GM23248 (cell line): ENCODE measurements around the gene PPDPF. TPM values are rescaled to one million over a fixed set of nuclear protein-coding genes. Genes with fewer than 3 reads are reported as not detected.

Source experiments
- DNase-seq: peaks from one replicate; pipeline ENCODE4 v3.0.0-alpha.2; 2015
- H2AFZ ChIP-seq: fragments of 200-600 bp; sonication (generic); 2 replicates; pipeline ENCODE4 v1.6.1; 2016; ENCODE audit warnings: antibody characterized with exemption
- H3F3A ChIP-seq: fragments of 200-600 bp; sonication (generic); 2 replicates; pipeline ENCODE4 v1.6.1; 2016; ENCODE audit warnings: mild to moderate bottlenecking, antibody characterized with exemption, mixed run types; ENCODE audit not compliant: insufficient read depth
- H3K27ac ChIP-seq: fragments of 200-600 bp; sonication (generic); 2 replicates; pipeline ENCODE4 v1.5.1; 2016; ENCODE audit warnings: mild to moderate bottlenecking
- H3K27me3 ChIP-seq: fragments of 200-600 bp; sonication (generic); replicated peaks from 2 replicates; pipeline ENCODE4 v1.6.1; 2016; ENCODE audit warnings: mild to moderate bottlenecking; ENCODE audit not compliant: insufficient read depth
- H3K36me3 ChIP-seq: fragments of 200-600 bp; sonication (generic); 2 replicates; pipeline ENCODE4 v1.6.1; 2016; ENCODE audit warnings: low read depth, mild to moderate bottlenecking
- H3K4me1 ChIP-seq: fragments of 200-600 bp; sonication (generic); 2 replicates; pipeline ENCODE4 v1.6.1; 2016; ENCODE audit warnings: mild to moderate bottlenecking; ENCODE audit not compliant: insufficient read depth
- H3K4me2 ChIP-seq: fragments of 200-600 bp; sonication (generic); one replicate; pipeline ENCODE4 v1.6.1; 2016; ENCODE audit warnings: mild to moderate bottlenecking; ENCODE audit not compliant: unreplicated experiment
- H3K4me3 ChIP-seq: fragments of 200-600 bp; sonication (generic); 2 replicates; pipeline ENCODE4 v1.5.1; 2016; ENCODE audit warnings: mild to moderate bottlenecking
- H3K79me2 ChIP-seq: fragments of 200-600 bp; sonication (generic); 2 replicates; pipeline ENCODE4 v1.6.1; 2016; ENCODE audit warnings: mild to moderate bottlenecking; ENCODE audit not compliant: insufficient read depth
- H3K9ac ChIP-seq: fragments of 200-600 bp; sonication (generic); 2 replicates; pipeline ENCODE4 v1.6.1; 2016; ENCODE audit warnings: mild to moderate bottlenecking
- H3K9me2 ChIP-seq: fragments of 200-600 bp; sonication (generic); 2 replicates; pipeline ENCODE4 v1.6.1; 2016; ENCODE audit warnings: mixed run types, mild to moderate bottlenecking, moderate library complexity; ENCODE audit not compliant: insufficient read depth
- H3K9me3 ChIP-seq: fragments of 200-600 bp; sonication (generic); one replicate; pipeline ENCODE4 v1.6.1; 2017; ENCODE audit warnings: low read depth
- H4K20me1 ChIP-seq: fragments of 200-600 bp; sonication (generic); 2 replicates; pipeline ENCODE4 v1.6.0; 2016; ENCODE audit not compliant: insufficient read depth
- EZH2 ChIP-seq: fragments of 200-600 bp; sonication (generic); IDR thresholded peaks from 2 replicates; pipeline ENCODE4 v1.6.1; 2018; ENCODE audit warnings: antibody characterized with exemption, mild to moderate bottlenecking; ENCODE audit not compliant: insufficient read depth, poor library complexity, severe bottlenecking
- EZH2phosphoT487 ChIP-seq: fragments of 200-600 bp; sonication (generic); IDR thresholded peaks from 2 replicates; pipeline ENCODE4 v1.6.1; 2018; ENCODE audit warnings: antibody characterized with exemption, moderate library complexity, mild to moderate bottlenecking, low read depth; ENCODE audit not compliant: insufficient read depth
- WGBS, 2 experiments: methylation state at CpG; one replicate each; pipeline ENCODE4 v1.1.6; 2015 to 2017; ENCODE audit warnings: low lambda C conversion rate in 2 of 2, low coverage in 1 of 2; ENCODE audit errors: missing lambda C conversion rate in 2 of 2; 5-methylcytosine and 5-hydroxymethylcytosine counted together
- in situ Hi-C: fragments of 300-500 bp; cut with MboI; formaldehyde crosslinking; loops from 2 replicates; pipeline ENCODE4 v1.15.0; 2020
- polyA plus RNA-seq: library from polyadenylated mRNA; unstranded; fragments of >200 nt; fragmentation: Nextera tagmentation; extraction: Ambion mirVana; gene quantifications from 2 replicates; pipeline ENCODE4 v1.2.1, GENCODE V29; 2016
- total RNA-seq: library from RNA; depleted of rRNA; stranded (reverse); fragments of >200 nt; shearing (Covaris generic); gene quantifications from 2 replicates; pipeline ENCODE4 v1.2.3, GENCODE V29; 2014

The PPDPF gene
- total and polyA plus RNA-seq, 2 experiments from 2014 or later: 170 to 236 TPM

DNA sequence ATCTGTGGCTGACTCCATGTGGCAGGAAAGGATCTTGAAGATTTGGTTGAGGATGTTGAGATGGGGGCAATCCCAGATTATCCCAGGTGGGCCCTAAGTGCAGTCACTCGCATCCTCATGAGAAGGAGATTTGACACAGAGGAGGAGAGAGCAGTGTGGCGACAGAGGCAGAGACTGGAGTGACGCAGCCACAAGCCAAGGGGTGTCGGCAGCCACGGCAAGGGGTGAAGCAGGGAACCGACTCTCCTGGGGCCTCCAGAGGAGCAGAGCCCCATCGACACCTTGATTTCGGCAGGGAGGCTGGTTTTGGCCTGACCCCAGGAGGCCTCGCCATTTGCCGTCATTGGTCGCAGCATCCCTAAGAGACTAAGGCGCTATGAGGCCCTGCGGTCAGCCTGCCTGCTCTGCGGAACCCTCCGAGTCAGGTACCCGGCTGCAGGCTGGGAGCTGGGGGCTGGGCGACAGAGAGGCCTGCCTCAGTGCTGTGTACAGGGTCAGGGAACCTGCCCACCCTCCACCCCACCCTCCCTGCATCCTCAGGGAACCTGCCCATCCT is 34.2 kb upstream of the PPDPF start:
- 82 to 83% methylated on average over 17 of the region's 17 CpGs for WGBS, 2 experiments
- H3K27me3 ChIP-seq: peaks cover 24% of the 10 kb centered on the region
- no peaks in the 10 kb centered on the region for H3K36me3 ChIP-seq
- no peaks in the 10 kb centered on the region for H3K9me2 ChIP-seq
- no peaks in the 10 kb centered on the region for H3K4me1 ChIP-seq
- no peak for DNase-seq
- H3K79me2 ChIP-seq: no peaks in the 10 kb centered on the region
- TF ChIP-seq EZH2phosphoT487: no peak
- TF ChIP-seq EZH2: no peak
- H2AFZ ChIP-seq: no peak overlapping the region
- in situ Hi-C loops: no loop called here
- no peaks in the 10 kb centered on the region for H3F3A ChIP-seq
- H3K4me2 ChIP-seq: no peak overlapping the region
- no peak overlapping the region for H3K27ac ChIP-seq
- H4K20me1 ChIP-seq: no peaks in the 10 kb centered on the region
- H3K9me3 ChIP-seq: no peaks in the 10 kb centered on the region
- no peak overlapping the region for H3K9ac ChIP-seq
- H3K4me3 ChIP-seq: no peak overlapping the region

DNA sequence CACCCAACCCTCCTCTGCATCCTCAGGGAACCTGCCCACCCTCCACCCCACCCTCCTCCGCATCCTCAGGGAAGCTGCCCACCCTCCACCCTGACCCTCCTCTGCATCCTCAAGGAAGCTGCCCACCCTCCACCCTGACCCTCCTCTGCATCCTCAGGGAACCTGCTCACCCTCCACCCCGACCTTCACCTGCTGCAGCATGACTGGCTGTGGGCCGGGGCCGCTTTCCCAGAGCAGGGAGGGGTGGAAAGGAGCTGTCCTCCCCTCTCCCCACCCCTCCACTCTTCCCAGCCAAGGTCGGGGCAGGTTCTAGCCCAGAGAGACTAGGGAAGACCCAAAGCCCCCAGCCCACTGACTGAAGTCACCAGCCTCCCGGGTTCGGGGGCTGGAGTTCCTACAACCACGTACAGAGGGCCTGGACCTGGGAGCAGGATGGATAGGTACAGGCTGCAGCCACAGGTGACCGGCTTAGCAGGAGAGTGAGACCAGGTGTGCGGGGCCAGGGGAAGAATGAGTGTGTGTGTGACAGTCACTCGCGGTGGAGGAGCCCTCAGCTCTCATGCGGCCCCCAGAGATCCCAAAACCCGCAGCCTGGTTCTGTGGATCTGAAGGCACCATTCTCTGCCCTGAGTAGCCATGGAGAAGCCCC is 33.3 kb upstream of the PPDPF start:
- TF ChIP-seq EZH2phosphoT487 (no peak), EZH2 (no peak)
- Histone ChIP-seq H3K4me3 (no peak overlapping the region), H2AFZ (no peak overlapping the region), H3K36me3 (no peaks in the 10 kb centered on the region), H3K9me3 (no peaks in the 10 kb centered on the region), H3K27me3 (peaks cover 24% of the 10 kb centered on the region), H3K9ac (no peak overlapping the region), H3K79me2 (no peaks in the 10 kb centered on the region), H3K4me2 (no peak overlapping the region), H3K4me1 (no peaks in the 10 kb centered on the region), H3F3A (no peaks in the 10 kb centered on the region), H4K20me1 (no peaks in the 10 kb centered on the region), H3K27ac (no peak overlapping the region), H3K9me2 (no peaks in the 10 kb centered on the region)
- in situ Hi-C loops: no loop called here
- DNase-seq: no peak
- WGBS, 2 experiments: 56 to 61% methylated on average over 10 to 14 of the region's 14 CpGs

DNA sequence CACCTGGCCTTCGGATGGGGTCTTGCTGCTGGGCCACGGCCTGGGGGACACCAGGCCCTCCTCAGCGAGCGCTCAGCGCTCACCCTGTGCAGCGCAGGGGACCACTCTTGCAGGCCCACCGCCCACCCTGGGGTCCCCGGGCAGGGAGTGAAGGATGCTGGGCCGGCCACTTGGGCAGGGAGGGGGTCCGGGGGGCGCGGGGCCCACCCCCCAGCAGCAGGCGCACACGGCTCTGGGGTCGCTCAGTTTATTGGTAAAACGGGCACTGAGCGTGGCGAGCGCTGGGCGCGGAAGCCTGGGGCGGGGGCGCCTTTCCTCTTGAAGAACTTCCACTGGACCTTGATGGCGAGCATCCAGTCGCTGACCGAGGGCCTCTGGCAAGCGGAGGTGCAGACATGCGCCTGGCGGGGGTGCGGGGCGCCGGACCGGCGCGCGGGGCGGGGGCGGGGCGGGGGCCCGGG is 32.8 kb upstream of the PPDPF start:
- Histone ChIP-seq H3K4me1 (no peaks in the 10 kb centered on the region), H2AFZ (no peak overlapping the region), H3K36me3 (no peaks in the 10 kb centered on the region), H3K4me3 (no peak overlapping the region), H3K79me2 (no peaks in the 10 kb centered on the region), H4K20me1 (no peaks in the 10 kb centered on the region), H3K9me3 (no peaks in the 10 kb centered on the region), H3K4me2 (no peak overlapping the region), H3K27ac (no peak overlapping the region), H3K27me3 (peaks cover 24% of the 10 kb centered on the region), H3K9me2 (no peaks in the 10 kb centered on the region), H3F3A (no peaks in the 10 kb centered on the region), H3K9ac (no peak overlapping the region)
- no peak for TF ChIP-seq EZH2
- no peak for TF ChIP-seq EZH2phosphoT487
- 23 to 40% methylated on average over 20 to 24 of the region's 40 CpGs for WGBS, 2 experiments
- DNase-seq: no peak
- in situ Hi-C loops: no loop called here

DNA sequence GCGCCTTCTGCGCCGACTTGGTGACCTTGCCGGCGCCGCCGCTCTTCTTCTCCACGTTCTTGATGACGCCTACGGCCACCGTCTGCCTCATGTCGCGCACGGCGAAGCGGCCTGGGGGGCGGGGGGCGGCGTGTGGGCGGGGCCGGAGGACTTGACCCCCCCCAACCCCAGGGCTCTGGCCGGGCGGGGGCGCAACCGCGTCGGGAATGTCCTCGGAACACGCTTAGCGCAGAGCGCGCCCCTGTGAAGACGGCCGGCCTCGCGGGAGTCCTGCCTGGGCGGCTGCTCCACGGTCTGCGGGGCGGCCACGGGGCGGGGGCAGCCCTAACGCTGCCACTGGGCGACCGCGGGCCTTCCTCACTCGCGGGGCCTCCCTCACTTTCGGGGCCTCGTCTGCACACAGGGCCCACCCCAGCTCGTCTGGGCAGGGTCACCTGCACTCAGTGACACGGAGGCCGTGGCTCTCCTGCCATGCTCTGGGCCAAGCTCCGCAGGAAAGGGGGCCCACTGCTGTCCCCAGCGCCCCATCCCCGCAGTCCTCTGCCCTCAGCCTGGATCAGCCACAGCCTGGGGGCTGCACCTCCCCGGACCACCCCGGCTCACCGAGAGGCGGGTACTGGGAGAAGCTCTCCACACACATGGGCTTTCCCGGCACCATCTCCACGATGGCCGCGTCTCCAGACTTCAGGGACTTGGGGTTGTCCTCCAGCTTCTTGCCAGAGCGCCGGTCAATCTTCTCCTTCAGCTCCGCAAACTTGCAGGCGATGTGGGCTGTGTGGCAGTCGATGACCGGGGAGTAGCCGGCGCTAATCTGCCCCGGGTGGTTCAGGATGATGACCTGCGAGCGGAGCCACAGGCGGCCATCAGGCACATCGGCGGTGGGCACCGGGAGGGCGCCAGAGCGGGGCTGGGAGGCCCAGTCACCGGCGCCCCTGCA is 32.0 kb upstream of the PPDPF start:
- no peak for DNase-seq
- 9 to 20% methylated on average over 52 to 61 of the region's 83 CpGs for WGBS, 2 experiments
- in situ Hi-C loops: no loop called here
- Histone ChIP-seq H3K27ac (no peak overlapping the region), H4K20me1 (no peaks in the 10 kb centered on the region), H3K27me3 (peaks cover 18% of the 10 kb centered on the region), H3K4me1 (no peaks in the 10 kb centered on the region), H3K9ac (no peak overlapping the region), H2AFZ (no peak overlapping the region), H3K36me3 (no peaks in the 10 kb centered on the region), H3K9me2 (no peaks in the 10 kb centered on the region), H3K79me2 (no peaks in the 10 kb centered on the region), H3K9me3 (no peaks in the 10 kb centered on the region), H3F3A (no peaks in the 10 kb centered on the region), H3K4me2 (no peak overlapping the region), H3K4me3 (no peak overlapping the region)
- no peak for TF ChIP-seq EZH2phosphoT487
- no peak for TF ChIP-seq EZH2
